RWPE1 (cell line): ENCODE data around the gene ASTE1.

ENCODE experiments used
- CTCF ChIA-PET: fragments of 350-600 bp; sonication (Branson Sonifier 250); formaldehyde crosslinking; extraction: SDS; loops from one replicate; lab custom pipeline; 2021; lab: Yijun Ruan, JAX
- POLR2A ChIA-PET: fragments of 400-600 bp; formaldehyde crosslinking; extraction: SDS; loops from one replicate; lab custom pipeline; 2020; ENCODE audit warnings: antibody characterized with exemption; ENCODE audit not compliant: low non-redundant PET; lab: Yijun Ruan, JAX
- DNase-seq: peaks from one replicate; pipeline ENCODE4 v3.0.0; 2012; ENCODE audit warnings: low spot score
- H3K27ac ChIP-seq: fragments of 450-650 bp; 2 replicates; pipeline ENCODE4 v1.5.1; 2017
- CTCF ChIP-seq: fragments of 450-650 bp; conservative IDR thresholded peaks from 2 replicates; pipeline ENCODE4 v1.5.1; 2017; ENCODE audit warnings: low read depth, mild to moderate bottlenecking

The ASTE1 gene

GRCh38 chr3:131036200-131036816 lies 9.7 kb upstream of the ASTE1 start:
- ChIA-PET POLR2A (no interaction called here), CTCF (interaction anchor here (0.6 kb wide), 1 partner anchor 32 kb away, joined by 5 read pairs; no protein-coding TSS in a partner anchor)
- no peak for TF ChIP-seq CTCF
- no peak overlapping the region for H3K27ac ChIP-seq
- no peak for DNase-seq

DNA sequence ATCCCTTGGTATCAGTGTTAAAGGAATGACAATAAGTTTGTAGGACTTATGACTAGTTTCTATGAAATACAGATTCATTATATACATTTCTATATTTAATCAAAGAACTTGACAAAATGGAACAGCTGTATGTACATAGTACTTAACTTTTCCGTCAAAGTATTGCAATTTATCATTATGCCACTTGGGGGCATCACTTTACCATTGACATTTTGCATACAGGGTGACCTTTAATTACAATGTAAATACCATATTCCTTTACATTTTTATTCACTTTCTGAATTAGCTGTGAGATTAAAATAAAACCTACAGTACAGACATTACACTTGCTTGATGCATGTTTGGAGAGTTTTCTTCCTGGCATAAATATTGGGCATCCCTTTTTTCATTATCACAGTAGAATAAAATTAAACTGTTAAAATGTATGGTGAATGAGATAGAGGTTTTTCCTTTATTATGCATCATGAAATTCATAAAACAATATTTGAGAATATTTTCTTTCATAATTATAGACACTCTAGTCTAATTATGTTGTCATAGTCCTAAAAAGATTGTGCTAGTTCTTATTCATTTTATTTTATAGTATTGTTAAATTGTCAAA lies 7.0 kb upstream of the ASTE1 start:
- peak; percentile 73 for TF ChIP-seq CTCF
- no peak overlapping the region for H3K27ac ChIP-seq
- POLR2A ChIA-PET: no interaction called here
- CTCF ChIA-PET: interaction anchor here (0.6 to 1.0 kb wide), 5 partner anchors 33 to 1603 kb away, joined by 3 to 5 read pairs (median 3); no protein-coding TSS in a partner anchor
- peak; percentile 33 for DNase-seq

- no peak for TF ChIP-seq CTCF
- ChIA-PET CTCF (interaction anchor here (0.6 kb wide), 1 partner anchor 82 kb away, joined by 3 read pairs; no protein-coding TSS in a partner anchor), POLR2A (no interaction called here)
- DNase-seq: no peak
- H3K27ac ChIP-seq: no peak overlapping the region
These were observed 5.0 kb upstream of the ASTE1 start for GRCh38 chr3:131031660-131032059.

GRCh38 chr3:131028844-131029243 lies 2.2 kb upstream of the ASTE1 start:
- no peak overlapping the region for H3K27ac ChIP-seq
- no peak for TF ChIP-seq CTCF
- CTCF ChIA-PET: no interaction called here
- no peak for DNase-seq
- POLR2A ChIA-PET: no interaction called here

GRCh38 chr3:131025539-131025938 lies 1.1 kb downstream of the ASTE1 start:
- ChIA-PET POLR2A (no interaction called here), CTCF (interaction anchor here (1.0 kb wide), 1 partner anchor 265 kb away, joined by 4 read pairs; no protein-coding TSS in a partner anchor)
- no peak for TF ChIP-seq CTCF
- DNase-seq: no peak
- H3K27ac ChIP-seq: no peak overlapping the region

- CTCF ChIA-PET: no interaction called here
- no peak overlapping the region for H3K27ac ChIP-seq
- no peak for TF ChIP-seq CTCF
- POLR2A ChIA-PET: no interaction called here
- DNase-seq: no peak
These were observed 6.4 kb downstream of the ASTE1 start for GRCh38 chr3:131020122-131020693.
